ENCODE measurements around the gene CFAP90. TPM values are rescaled to one million over a fixed set of nuclear protein-coding genes. Genes with fewer than 3 reads are reported as not detected.
A peak's percentile ranks its signal among the peaks of the same experiment; 100 is the strongest.

The CFAP90 gene
- total RNA-seq, 1 donor from 2014 or later = not detected

GRCh38 chr5:7844901-7845300, 6.0 kb downstream of the CFAP90 start:
- Histone ChIP-seq H3K27ac (replicated peaks) (no peak overlapping the region), H3K4me1 (peaks cover 5% of the 10 kb centered on the region), H3K27me3 (ENCODE audit: low read depth) (peaks cover 98% of the 10 kb centered on the region), H3K36me3 (no peaks in the 10 kb centered on the region), H3K4me3 (no peak overlapping the region), H3K9me3 (replicated peaks) (no peaks in the 10 kb centered on the region)
- intact Hi-C loops (cut with micrococcal nuclease) = no loop called here
- no peak for TF ChIP-seq CTCF (IDR thresholded peaks at IDR 0.05; ENCODE audit: borderline replicate concordance)
- DNase-seq = no peak

GRCh38 chr5:7842531-7842930, 8.4 kb downstream of the CFAP90 start:
- no peak for DNase-seq
- H3K36me3 ChIP-seq = no peaks in the 10 kb centered on the region
- H3K4me3 ChIP-seq = no peak overlapping the region
- no peak overlapping the region for H3K27ac ChIP-seq (replicated peaks)
- intact Hi-C loops (cut with micrococcal nuclease) = no loop called here
- no peaks in the 10 kb centered on the region for H3K9me3 ChIP-seq (replicated peaks)
- no peak for TF ChIP-seq CTCF (IDR thresholded peaks at IDR 0.05; ENCODE audit: borderline replicate concordance)
- H3K27me3 ChIP-seq (ENCODE audit: low read depth) = peaks cover 94% of the 10 kb centered on the region
- no peaks in the 10 kb centered on the region for H3K4me1 ChIP-seq

GRCh38 chr5:7837403-7837802, 13.5 kb downstream of the CFAP90 start:
- Histone ChIP-seq H3K27me3 (ENCODE audit: low read depth) (peaks cover 64% of the 10 kb centered on the region), H3K4me3 (no peak overlapping the region), H3K4me1 (no peaks in the 10 kb centered on the region), H3K9me3 (replicated peaks) (no peaks in the 10 kb centered on the region), H3K36me3 (no peaks in the 10 kb centered on the region), H3K27ac (replicated peaks) (no peak overlapping the region)
- intact Hi-C loops (cut with micrococcal nuclease) = no loop called here
- no peak for DNase-seq
- no peak for TF ChIP-seq CTCF (IDR thresholded peaks at IDR 0.05; ENCODE audit: borderline replicate concordance)

GRCh38 chr5:7834982-7835381, 16.0 kb downstream of the CFAP90 start:
- intact Hi-C loops (cut with micrococcal nuclease) = no loop called here
- Histone ChIP-seq H3K36me3 (no peaks in the 10 kb centered on the region), H3K27ac (replicated peaks) (no peak overlapping the region), H3K27me3 (ENCODE audit: low read depth) (peaks cover 66% of the 10 kb centered on the region), H3K9me3 (replicated peaks) (no peaks in the 10 kb centered on the region), H3K4me1 (no peaks in the 10 kb centered on the region), H3K4me3 (no peak overlapping the region)
- TF ChIP-seq CTCF (IDR thresholded peaks at IDR 0.05; ENCODE audit: borderline replicate concordance) = no peak
- no peak for DNase-seq

- Histone ChIP-seq H3K4me3 (no peak overlapping the region), H3K27me3 (ENCODE audit: low read depth) (peaks cover 92% of the 10 kb centered on the region), H3K9me3 (replicated peaks) (no peaks in the 10 kb centered on the region), H3K27ac (replicated peaks) (no peak overlapping the region), H3K36me3 (no peaks in the 10 kb centered on the region), H3K4me1 (peaks cover 15% of the 10 kb centered on the region)
- intact Hi-C loops (cut with micrococcal nuclease) = no loop called here
- peak; percentile 63 for DNase-seq
- no peak for TF ChIP-seq CTCF (IDR thresholded peaks at IDR 0.05; ENCODE audit: borderline replicate concordance)
Measured at GRCh38 chr5:7828269-7828668, 22.7 kb downstream of the CFAP90 start.

GRCh38 chr5:7827610-7828009, 23.3 kb downstream of the CFAP90 start:
- TF ChIP-seq CTCF (IDR thresholded peaks at IDR 0.05; ENCODE audit: borderline replicate concordance) = no peak
- Histone ChIP-seq H3K27me3 (ENCODE audit: low read depth) (peaks cover 96% of the 10 kb centered on the region), H3K36me3 (no peaks in the 10 kb centered on the region), H3K4me3 (no peak overlapping the region), H3K4me1 (peaks cover 15% of the 10 kb centered on the region), H3K9me3 (replicated peaks) (no peaks in the 10 kb centered on the region), H3K27ac (replicated peaks) (no peak overlapping the region)
- no peak for DNase-seq
- intact Hi-C loops (cut with micrococcal nuclease) = no loop called here

All from left ventricle myocardium inferior (tissue), 1 donor.